ENCODE measurements around the gene RER1. TPM values are rescaled to one million over a fixed set of nuclear protein-coding genes. Genes with fewer than 3 reads are reported as not detected.
A peak's percentile ranks its signal among the peaks of the same experiment; 100 is the strongest.

The RER1 gene
- total RNA-seq, 1 experiment from 2014 or later, result 79.8 TPM

DNA sequence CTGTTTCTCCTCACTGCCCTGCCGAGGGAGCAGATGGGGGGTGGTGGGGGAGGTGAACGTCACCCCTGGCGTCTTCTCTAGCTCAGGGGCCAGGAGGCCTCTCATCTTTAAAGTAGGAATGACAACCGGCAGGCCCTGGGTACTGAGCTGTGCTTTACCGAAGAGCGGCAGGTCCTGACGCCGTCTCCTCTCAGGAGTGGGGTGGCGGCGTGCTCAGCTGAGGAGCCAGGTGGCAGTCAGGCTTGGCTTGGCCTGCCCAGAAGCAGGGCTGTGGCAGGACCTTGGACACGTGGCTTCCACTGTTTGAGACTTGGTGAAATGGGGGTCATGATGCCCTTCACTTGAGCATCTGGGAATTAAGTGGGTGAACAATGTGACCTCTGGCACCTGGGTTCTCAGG is 3.1 kb downstream of the RER1 start (continued):
- TF ChIP-seq, protein P1, sequence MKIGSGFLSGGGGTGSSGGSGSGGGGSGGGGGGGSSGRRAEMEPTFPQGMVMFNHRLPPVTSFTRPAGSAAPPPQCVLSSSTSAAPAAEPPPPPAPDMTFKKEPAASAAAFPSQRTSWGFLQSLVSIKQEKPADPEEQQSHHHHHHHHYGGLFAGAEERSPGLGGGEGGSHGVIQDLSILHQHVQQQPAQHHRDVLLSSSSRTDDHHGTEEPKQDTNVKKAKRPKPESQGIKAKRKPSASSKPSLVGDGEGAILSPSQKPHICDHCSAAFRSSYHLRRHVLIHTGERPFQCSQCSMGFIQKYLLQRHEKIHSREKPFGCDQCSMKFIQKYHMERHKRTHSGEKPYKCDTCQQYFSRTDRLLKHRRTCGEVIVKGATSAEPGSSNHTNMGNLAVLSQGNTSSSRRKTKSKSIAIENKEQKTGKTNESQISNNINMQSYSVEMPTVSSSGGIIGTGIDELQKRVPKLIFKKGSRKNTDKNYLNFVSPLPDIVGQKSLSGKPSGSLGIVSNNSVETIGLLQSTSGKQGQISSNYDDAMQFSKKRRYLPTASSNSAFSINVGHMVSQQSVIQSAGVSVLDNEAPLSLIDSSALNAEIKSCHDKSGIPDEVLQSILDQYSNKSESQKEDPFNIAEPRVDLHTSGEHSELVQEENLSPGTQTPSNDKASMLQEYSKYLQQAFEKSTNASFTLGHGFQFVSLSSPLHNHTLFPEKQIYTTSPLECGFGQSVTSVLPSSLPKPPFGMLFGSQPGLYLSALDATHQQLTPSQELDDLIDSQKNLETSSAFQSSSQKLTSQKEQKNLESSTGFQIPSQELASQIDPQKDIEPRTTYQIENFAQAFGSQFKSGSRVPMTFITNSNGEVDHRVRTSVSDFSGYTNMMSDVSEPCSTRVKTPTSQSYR (CRISPR knock-in tag; IDR thresholded peaks at IDR 0.05), result no peak
- TF ChIP-seq RELA (CRISPR knock-in tag; IDR thresholded peaks at IDR 0.05; ENCODE audit: borderline replicate concordance), result no peak

- Mint-ChIP-seq H3K9me3 (no peaks in the 10 kb centered on the region), H3K4me3 (no peak overlapping the region), H3K27ac (peak overlapping the region; percentile 55; the same call in 1 of the 2 replicates), H3K27me3 (ENCODE audit: low read depth) (no peaks in the 10 kb centered on the region), H3K4me1 (peaks cover 12% of the 10 kb centered on the region), H3K36me3 (peaks cover 35% of the 10 kb centered on the region)
- ATAC-seq, result no peak
- CTCF ChIA-PET, result no interaction called here
- DNase-seq (ENCODE audit: low spot score), result no peak
- POLR2A ChIA-PET, result no interaction called here
- TF ChIP-seq FOXJ3 (CRISPR knock-in tag; IDR thresholded peaks at IDR 0.05; ENCODE audit: borderline replicate concordance) (no peak), NFYB (CRISPR knock-in tag; conservative IDR thresholded peaks at IDR 0.05; ENCODE audit: low read depth) (no peak), TCF7 (CRISPR knock-in tag; IDR thresholded peaks at IDR 0.05; ENCODE audit: low read depth) (no peak), ZNF219 (CRISPR knock-in tag; IDR thresholded peaks at IDR 0.05; ENCODE audit: borderline replicate concordance) (no peak), ETV6 (CRISPR knock-in tag; IDR thresholded peaks at IDR 0.05) (no peak), E2F4 (CRISPR knock-in tag; IDR thresholded peaks at IDR 0.05; ENCODE audit: borderline replicate concordance, low read depth) (no peak), ZBTB43 (CRISPR knock-in tag; IDR thresholded peaks at IDR 0.05) (no peak), ZNF317 (CRISPR knock-in tag; IDR thresholded peaks at IDR 0.05; ENCODE audit: borderline replicate concordance, low read depth) (no peak), MXD4 (CRISPR knock-in tag; IDR thresholded peaks at IDR 0.05; ENCODE audit: borderline replicate concordance) (no peak), NR3C1 (CRISPR knock-in tag; conservative IDR thresholded peaks at IDR 0.05; ENCODE audit: low read depth) (no peak), FOXK1 (CRISPR knock-in tag; IDR thresholded peaks at IDR 0.05) (no peak), JAZF1 (CRISPR knock-in tag; IDR thresholded peaks at IDR 0.05) (no peak), SMAD4 (CRISPR knock-in tag; IDR thresholded peaks at IDR 0.05) (no peak), ZNF263 (CRISPR knock-in tag; IDR thresholded peaks at IDR 0.05; ENCODE audit: low read depth) (no peak), RELA (CRISPR knock-in tag; IDR thresholded peaks at IDR 0.05; ENCODE audit: borderline replicate concordance) (no peak)
- TF ChIP-seq, protein P2, sequence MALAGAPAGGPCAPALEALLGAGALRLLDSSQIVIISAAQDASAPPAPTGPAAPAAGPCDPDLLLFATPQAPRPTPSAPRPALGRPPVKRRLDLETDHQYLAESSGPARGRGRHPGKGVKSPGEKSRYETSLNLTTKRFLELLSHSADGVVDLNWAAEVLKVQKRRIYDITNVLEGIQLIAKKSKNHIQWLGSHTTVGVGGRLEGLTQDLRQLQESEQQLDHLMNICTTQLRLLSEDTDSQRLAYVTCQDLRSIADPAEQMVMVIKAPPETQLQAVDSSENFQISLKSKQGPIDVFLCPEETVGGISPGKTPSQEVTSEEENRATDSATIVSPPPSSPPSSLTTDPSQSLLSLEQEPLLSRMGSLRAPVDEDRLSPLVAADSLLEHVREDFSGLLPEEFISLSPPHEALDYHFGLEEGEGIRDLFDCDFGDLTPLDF (CRISPR knock-in tag; IDR thresholded peaks at IDR 0.05), result no peak
- TF ChIP-seq, protein P1 (CRISPR knock-in tag; IDR thresholded peaks at IDR 0.05), result no peak
Observed at GRCh38 chr1:2395245-2395644, 3.6 kb downstream of the RER1 start.

Measured in WTC11 (cell line).